ENCODE data around the gene NIPSNAP3A.

DNA sequence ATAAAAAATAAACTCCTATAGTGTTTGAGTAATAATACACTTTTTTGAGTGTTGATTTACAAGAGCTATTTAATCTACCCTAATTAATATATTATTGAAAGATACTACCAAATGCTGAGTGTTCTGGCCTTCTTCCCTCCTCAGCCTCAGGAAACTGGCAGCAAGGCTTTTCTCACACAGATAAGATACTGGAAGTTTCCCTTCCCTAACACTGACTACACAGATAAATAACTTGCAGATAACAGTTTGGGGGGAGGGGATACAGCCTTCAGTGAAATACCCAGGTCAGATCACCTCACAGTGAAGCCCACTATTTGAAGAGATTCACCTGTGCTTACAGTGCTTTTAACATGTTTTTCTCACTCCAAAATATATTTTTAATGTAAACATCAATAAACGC lies 1.6 kb upstream of the NIPSNAP3A start:
- TF ChIP-seq, protein P1, sequence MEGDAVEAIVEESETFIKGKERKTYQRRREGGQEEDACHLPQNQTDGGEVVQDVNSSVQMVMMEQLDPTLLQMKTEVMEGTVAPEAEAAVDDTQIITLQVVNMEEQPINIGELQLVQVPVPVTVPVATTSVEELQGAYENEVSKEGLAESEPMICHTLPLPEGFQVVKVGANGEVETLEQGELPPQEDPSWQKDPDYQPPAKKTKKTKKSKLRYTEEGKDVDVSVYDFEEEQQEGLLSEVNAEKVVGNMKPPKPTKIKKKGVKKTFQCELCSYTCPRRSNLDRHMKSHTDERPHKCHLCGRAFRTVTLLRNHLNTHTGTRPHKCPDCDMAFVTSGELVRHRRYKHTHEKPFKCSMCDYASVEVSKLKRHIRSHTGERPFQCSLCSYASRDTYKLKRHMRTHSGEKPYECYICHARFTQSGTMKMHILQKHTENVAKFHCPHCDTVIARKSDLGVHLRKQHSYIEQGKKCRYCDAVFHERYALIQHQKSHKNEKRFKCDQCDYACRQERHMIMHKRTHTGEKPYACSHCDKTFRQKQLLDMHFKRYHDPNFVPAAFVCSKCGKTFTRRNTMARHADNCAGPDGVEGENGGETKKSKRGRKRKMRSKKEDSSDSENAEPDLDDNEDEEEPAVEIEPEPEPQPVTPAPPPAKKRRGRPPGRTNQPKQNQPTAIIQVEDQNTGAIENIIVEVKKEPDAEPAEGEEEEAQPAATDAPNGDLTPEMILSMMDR (conservative IDR thresholded peaks at IDR 0.05 in 1 of 2, IDR thresholded peaks at IDR 0.05 in 1 of 2; ENCODE audit: low read depth in 1 of 2, low read length in 2 of 2) = no peak
- TF ChIP-seq EZH2 (IDR thresholded peaks at IDR 0.05; ENCODE audit: low read length, missing control alignments) = no peak
